GM12865 (cell line): Measurements from ENCODE around the gene IL1R1.

ENCODE experiments used
- DNase-seq: peaks from one replicate; pipeline ENCODE4 v3.0.0; 2010; ENCODE audit warnings: low read depth
- H3K4me3 ChIP-seq: 2 replicates; pipeline ENCODE4 v1.5.1; 2011; ENCODE audit warnings: mild to moderate bottlenecking, low read depth, low read length, control low read depth
- TF ChIP-seq, protein P1 (sequence below): IDR thresholded peaks from 2 replicates; pipeline ENCODE4 v1.5.1; 2011; ENCODE audit warnings: low read length, control low read depth, low read depth, inconsistent platforms; ENCODE audit not compliant: insufficient read depth; ENCODE audit errors: missing control alignments

Gene IL1R1

DNA sequence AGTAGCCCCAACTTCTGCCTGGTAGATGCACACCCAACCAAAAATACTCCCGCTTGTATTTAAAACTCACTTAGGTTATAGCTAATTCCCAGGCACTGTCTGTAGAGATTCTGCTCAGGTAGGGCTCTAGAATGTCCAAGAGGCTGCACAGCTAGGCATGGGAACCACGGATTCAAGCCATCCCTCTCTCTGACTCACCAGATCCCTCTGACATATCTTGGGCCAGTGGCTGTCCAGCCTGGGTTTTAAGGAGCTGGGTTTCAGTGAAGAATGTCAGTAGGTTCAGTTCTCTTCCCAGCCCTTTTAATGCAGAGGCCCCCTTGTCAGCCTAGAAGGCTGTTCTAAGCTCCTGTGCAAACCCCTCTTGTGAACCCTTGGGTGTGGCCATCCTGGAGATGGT, 15.9 kb upstream of the IL1R1 start:
- TF ChIP-seq, protein P1, sequence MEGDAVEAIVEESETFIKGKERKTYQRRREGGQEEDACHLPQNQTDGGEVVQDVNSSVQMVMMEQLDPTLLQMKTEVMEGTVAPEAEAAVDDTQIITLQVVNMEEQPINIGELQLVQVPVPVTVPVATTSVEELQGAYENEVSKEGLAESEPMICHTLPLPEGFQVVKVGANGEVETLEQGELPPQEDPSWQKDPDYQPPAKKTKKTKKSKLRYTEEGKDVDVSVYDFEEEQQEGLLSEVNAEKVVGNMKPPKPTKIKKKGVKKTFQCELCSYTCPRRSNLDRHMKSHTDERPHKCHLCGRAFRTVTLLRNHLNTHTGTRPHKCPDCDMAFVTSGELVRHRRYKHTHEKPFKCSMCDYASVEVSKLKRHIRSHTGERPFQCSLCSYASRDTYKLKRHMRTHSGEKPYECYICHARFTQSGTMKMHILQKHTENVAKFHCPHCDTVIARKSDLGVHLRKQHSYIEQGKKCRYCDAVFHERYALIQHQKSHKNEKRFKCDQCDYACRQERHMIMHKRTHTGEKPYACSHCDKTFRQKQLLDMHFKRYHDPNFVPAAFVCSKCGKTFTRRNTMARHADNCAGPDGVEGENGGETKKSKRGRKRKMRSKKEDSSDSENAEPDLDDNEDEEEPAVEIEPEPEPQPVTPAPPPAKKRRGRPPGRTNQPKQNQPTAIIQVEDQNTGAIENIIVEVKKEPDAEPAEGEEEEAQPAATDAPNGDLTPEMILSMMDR: no peak
- H3K4me3 ChIP-seq: no peak overlapping the region
- DNase-seq: no peak

GRCh38 chr2:102129082-102129481, 13.5 kb upstream of the IL1R1 start:
- no peak overlapping the region for H3K4me3 ChIP-seq
- TF ChIP-seq, protein P1: no peak
- DNase-seq: no peak

- DNase-seq: no peak
- TF ChIP-seq, protein P1: no peak
- no peak overlapping the region for H3K4me3 ChIP-seq
These were observed 12.4 kb upstream of the IL1R1 start for GRCh38 chr2:102129951-102130646.

DNA sequence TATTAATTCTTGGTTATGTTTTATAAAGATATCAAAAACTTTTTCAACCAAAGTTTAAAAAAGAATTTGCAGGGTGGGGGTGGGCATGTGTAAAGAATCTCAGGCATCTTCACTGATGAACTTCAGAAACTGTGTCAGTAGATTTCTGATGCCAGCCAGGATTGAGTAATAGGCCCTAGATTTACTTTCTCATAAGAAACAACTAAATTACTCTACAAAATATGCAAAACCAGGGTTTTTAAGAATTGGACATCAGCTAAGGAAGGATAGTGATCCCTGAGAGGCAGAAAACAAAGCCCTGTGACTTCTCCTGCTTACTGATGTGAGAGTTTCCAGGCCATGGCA, 11.9 kb upstream of the IL1R1 start:
- H3K4me3 ChIP-seq: no peak overlapping the region
- no peak for DNase-seq
- TF ChIP-seq, protein P1: no peak

- TF ChIP-seq, protein P1: no peak
- no peak for DNase-seq
- H3K4me3 ChIP-seq: no peak overlapping the region
These were observed 11.0 kb upstream of the IL1R1 start for GRCh38 chr2:102131564-102131963.

GRCh38 chr2:102137138-102137537, 5.4 kb upstream of the IL1R1 start:
- no peak overlapping the region for H3K4me3 ChIP-seq
- TF ChIP-seq, protein P1: no peak
- DNase-seq: peak; percentile 24

DNA sequence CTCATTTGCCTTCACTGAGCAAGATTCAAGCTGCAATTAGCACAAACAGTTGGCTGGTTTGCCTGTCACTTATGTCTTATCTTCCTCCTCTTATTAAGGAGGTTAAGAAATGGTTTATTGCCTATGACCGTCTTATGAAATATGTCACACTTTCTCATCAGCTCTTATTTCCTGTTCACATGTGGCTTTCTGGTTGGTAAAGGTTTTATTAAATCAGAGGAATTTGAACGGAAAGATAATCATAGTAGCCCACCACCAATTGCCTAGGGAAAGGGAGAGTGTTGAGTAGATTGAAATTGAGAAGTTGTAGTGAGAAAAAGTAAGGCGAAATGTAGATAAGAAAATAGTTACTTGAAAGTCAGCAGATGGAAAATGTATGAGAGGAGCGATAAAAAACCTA, 4.2 kb upstream of the IL1R1 start:
- H3K4me3 ChIP-seq: no peak overlapping the region
- no peak for DNase-seq
- TF ChIP-seq, protein P1: no peak
